ENCODE results near the gene CXCL10.

CXCL10 gene

GRCh38 chr4:75989846-75990528, 33.3 kb downstream of the CXCL10 start:
- no peak for DNase-seq

GRCh38 chr4:75985116-75985515, 38.2 kb downstream of the CXCL10 start:
- DNase-seq = no peak

- DNase-seq = no peak
Observed at GRCh38 chr4:75980576-75980975, 42.7 kb downstream of the CXCL10 start.

GRCh38 chr4:75976177-75976576, 47.1 kb downstream of the CXCL10 start:
- DNase-seq = no peak

- no peak for DNase-seq
Observed at GRCh38 chr4:75973766-75974165, 49.5 kb downstream of the CXCL10 start.
